Measurements from ENCODE around the gene RASL11A.

Gene RASL11A

GRCh38 chr13:27264181-27264580 lies 6.4 kb upstream of the RASL11A start:
- Histone ChIP-seq H3K4me2 (ENCODE audit: low read depth, low read length, poor library complexity, severe bottlenecking) (no peak overlapping the region), H3K4me3 (ENCODE audit: low read length, poor library complexity, severe bottlenecking) (no peak overlapping the region), H2AFZ (ENCODE audit: low read length) (no peak overlapping the region), H3K27me3 (ENCODE audit: insufficient read depth, low read length, poor library complexity, severe bottlenecking) (no peaks in the 10 kb centered on the region), H3K79me2 (ENCODE audit: insufficient read depth, low read length) (peaks cover 12% of the 10 kb centered on the region), H4K20me1 (ENCODE audit: insufficient read depth, low read length, poor library complexity, severe bottlenecking) (peaks cover 13% of the 10 kb centered on the region), H3K9me3 (ENCODE audit: insufficient read depth, low read depth, low read length) (no peaks in the 10 kb centered on the region), H3F3A (ENCODE audit: low read depth) (no peaks in the 10 kb centered on the region; the same call in 1 of the 2 replicates), H3K36me3 (ENCODE audit: insufficient read depth, low read length) (peaks cover 27% of the 10 kb centered on the region), H3K9ac (ENCODE audit: low read depth, low read length, poor library complexity, severe bottlenecking) (no peak overlapping the region), H3K4me1 (ENCODE audit: insufficient read depth, low read length, poor library complexity, severe bottlenecking) (peaks cover 15% of the 10 kb centered on the region), H3K9me2 (replicated peaks; ENCODE audit: low read depth, low read length) (no peaks in the 10 kb centered on the region)
- TF ChIP-seq EZH2phosphoT487 (IDR thresholded peaks at IDR 0.05; ENCODE audit: borderline replicate concordance) = no peak
- no peak for TF ChIP-seq CTCF (conservative IDR thresholded peaks at IDR 0.05; ENCODE audit: low read length)

GRCh38 chr13:27264648-27265047 lies 6.0 kb upstream of the RASL11A start:
- H3K9me3 ChIP-seq (ENCODE audit: insufficient read depth, low read depth, low read length) = no peaks in the 10 kb centered on the region
- no peak overlapping the region for H3K9ac ChIP-seq (ENCODE audit: low read depth, low read length, poor library complexity, severe bottlenecking)
- peaks cover 15% of the 10 kb centered on the region for H3K4me1 ChIP-seq (ENCODE audit: insufficient read depth, low read length, poor library complexity, severe bottlenecking)
- H4K20me1 ChIP-seq (ENCODE audit: insufficient read depth, low read length, poor library complexity, severe bottlenecking) = peaks cover 9% of the 10 kb centered on the region
- H3K4me2 ChIP-seq (ENCODE audit: low read depth, low read length, poor library complexity, severe bottlenecking) = no peak overlapping the region
- H3K36me3 ChIP-seq (ENCODE audit: insufficient read depth, low read length) = peaks cover 25% of the 10 kb centered on the region
- no peaks in the 10 kb centered on the region for H3K9me2 ChIP-seq (replicated peaks; ENCODE audit: low read depth, low read length)
- no peak for TF ChIP-seq EZH2phosphoT487 (IDR thresholded peaks at IDR 0.05; ENCODE audit: borderline replicate concordance)
- TF ChIP-seq CTCF (conservative IDR thresholded peaks at IDR 0.05; ENCODE audit: low read length) = no peak
- no peaks in the 10 kb centered on the region for H3K27me3 ChIP-seq (ENCODE audit: insufficient read depth, low read length, poor library complexity, severe bottlenecking)
- H3F3A ChIP-seq (ENCODE audit: low read depth) = no peaks in the 10 kb centered on the region; the same call in 1 of the 2 replicates
- no peak overlapping the region for H3K4me3 ChIP-seq (ENCODE audit: low read length, poor library complexity, severe bottlenecking)
- H2AFZ ChIP-seq (ENCODE audit: low read length) = no peak overlapping the region
- H3K79me2 ChIP-seq (ENCODE audit: insufficient read depth, low read length) = peaks cover 7% of the 10 kb centered on the region

- H3K4me2 ChIP-seq (ENCODE audit: low read depth, low read length, poor library complexity, severe bottlenecking) = no peak overlapping the region
- no peaks in the 10 kb centered on the region for H3K79me2 ChIP-seq (ENCODE audit: insufficient read depth, low read length)
- no peaks in the 10 kb centered on the region for H4K20me1 ChIP-seq (ENCODE audit: insufficient read depth, low read length, poor library complexity, severe bottlenecking)
- H3K36me3 ChIP-seq (ENCODE audit: insufficient read depth, low read length) = peaks cover 8% of the 10 kb centered on the region; the same call in 1 of the 2 replicates
- no peaks in the 10 kb centered on the region for H3K4me1 ChIP-seq (ENCODE audit: insufficient read depth, low read length, poor library complexity, severe bottlenecking)
- no peak overlapping the region for H3K9ac ChIP-seq (ENCODE audit: low read depth, low read length, poor library complexity, severe bottlenecking)
- TF ChIP-seq CTCF (conservative IDR thresholded peaks at IDR 0.05; ENCODE audit: low read length) (no peak), EZH2phosphoT487 (IDR thresholded peaks at IDR 0.05; ENCODE audit: borderline replicate concordance) (no peak)
- no peaks in the 10 kb centered on the region for H3F3A ChIP-seq (ENCODE audit: low read depth)
- no peaks in the 10 kb centered on the region for H3K9me2 ChIP-seq (replicated peaks; ENCODE audit: low read depth, low read length)
- H2AFZ ChIP-seq (ENCODE audit: low read length) = no peak overlapping the region
- no peak overlapping the region for H3K4me3 ChIP-seq (ENCODE audit: low read length, poor library complexity, severe bottlenecking)
- no peaks in the 10 kb centered on the region for H3K27me3 ChIP-seq (ENCODE audit: insufficient read depth, low read length, poor library complexity, severe bottlenecking)
- H3K9me3 ChIP-seq (ENCODE audit: insufficient read depth, low read depth, low read length) = no peaks in the 10 kb centered on the region
Measured at GRCh38 chr13:27266917-27267316, 3.7 kb upstream of the RASL11A start.
